IMR-90 (cell line): ENCODE results near the gene ALDH1L2. TPM values are rescaled to one million over a fixed set of nuclear protein-coding genes. Genes with fewer than 3 reads are reported as not detected.

Experiments
- ATAC-seq: fragments of 200-7000 bp; cut with Tn5 transposase; 2 replicates; pipeline ENCODE4 v1.9.1; 2020; ENCODE audit warnings: low read depth, mild to moderate bottlenecking, moderate library complexity
- BruUV-seq: library from RNA; stranded (reverse); fragments of 400-500 nt; replicated peaks from 2 replicates; lab custom pipeline; 2021; lab: Mats Ljungman, UMichigan
- CTCF ChIA-PET: fragments of 300-600 bp; formaldehyde crosslinking; extraction: SDS; loops from one replicate; lab custom pipeline; 2021; ENCODE audit warnings: antibody characterized with exemption; lab: Yijun Ruan, JAX
- POLR2A ChIA-PET: fragments of 300-600 bp; sonication (Branson Sonifier 250); formaldehyde crosslinking; loops from one replicate; lab custom pipeline; 2022; ENCODE audit warnings: antibody characterized with exemption; ENCODE audit not compliant: unreplicated experiment; lab: Charles Lee
- DNase-seq: peaks from one replicate; pipeline ENCODE4 v3.0.0; 2013
- H2AFZ ChIP-seq: replicated peaks from 2 replicates; pipeline ENCODE3; 2013; ENCODE audit warnings: low read length, mild to moderate bottlenecking; ENCODE audit not compliant: poor library complexity
- H2AK5ac ChIP-seq: 2 replicates; pipeline ENCODE4 v1.6.1; 2013; ENCODE audit warnings: low read depth, low read length, inconsistent platforms
- H2AK9ac ChIP-seq: replicated peaks from 2 replicates; pipeline ENCODE3; 2013; ENCODE audit warnings: mild to moderate bottlenecking, low read depth, low read length, moderate library complexity; ENCODE audit not compliant: poor library complexity
- H2BK120ac ChIP-seq: 2 replicates; pipeline ENCODE4 v1.6.1; 2013; ENCODE audit warnings: low read depth, low read length, inconsistent platforms
- H2BK15ac ChIP-seq: 3 replicates; pipeline ENCODE4 v1.6.1; 2013; ENCODE audit warnings: low read depth, low read length, inconsistent platforms
- H2BK20ac ChIP-seq: 2 replicates; pipeline ENCODE4 v1.6.1; 2013; ENCODE audit warnings: low read depth, mild to moderate bottlenecking, inconsistent platforms, low read length, moderate library complexity
- H2BK5ac ChIP-seq: 2 replicates; pipeline ENCODE4 v1.6.1; 2013; ENCODE audit warnings: mild to moderate bottlenecking, low read depth, low read length, inconsistent platforms; ENCODE audit not compliant: poor library complexity, severe bottlenecking
- H3K14ac ChIP-seq: replicated peaks from 2 replicates; pipeline ENCODE4 v1.6.1; 2013; ENCODE audit warnings: low read depth, low read length, inconsistent platforms
- H3K18ac ChIP-seq: 2 replicates; pipeline ENCODE4 v1.6.1; 2013; ENCODE audit warnings: low read depth, low read length, control low read depth
- H3K23ac ChIP-seq: 2 replicates; pipeline ENCODE4 v1.6.1; 2013; ENCODE audit warnings: low read depth, low read length, inconsistent platforms
- H3K27ac ChIP-seq: 2 replicates; pipeline ENCODE4 v1.5.1; 2013; ENCODE audit warnings: mild to moderate bottlenecking, control low read depth, low read length; ENCODE audit not compliant: insufficient read depth
- H3K27me3 ChIP-seq: 2 replicates; pipeline ENCODE4 v1.6.1; 2013; ENCODE audit warnings: low read length; ENCODE audit not compliant: control insufficient read depth, insufficient read depth
- H3K36me3 ChIP-seq: 2 replicates; pipeline ENCODE4 v1.6.1; 2013; ENCODE audit warnings: low read length, mixed read lengths; ENCODE audit not compliant: control insufficient read depth, insufficient read depth
- H3K4ac ChIP-seq: 2 replicates; pipeline ENCODE4 v1.6.1; 2013; ENCODE audit warnings: low read depth, low read length, inconsistent platforms
- H3K4me1 ChIP-seq: 2 replicates; pipeline ENCODE4 v1.6.1; 2013; ENCODE audit warnings: low read length, mixed read lengths; ENCODE audit not compliant: control insufficient read depth, insufficient read depth
- H3K4me2 ChIP-seq: 2 replicates; pipeline ENCODE4 v1.6.1; 2013; ENCODE audit warnings: low read depth, mild to moderate bottlenecking, control low read depth, low read length, moderate library complexity
- H3K4me3 ChIP-seq: 2 replicates; pipeline ENCODE4 v1.5.1; 2013; ENCODE audit warnings: low read depth, mild to moderate bottlenecking, control low read depth, low read length, moderate library complexity; ENCODE audit not compliant: insufficient read depth
- H3K56ac ChIP-seq: 2 replicates; pipeline ENCODE4 v1.6.1; 2013; ENCODE audit warnings: low read length, inconsistent platforms; ENCODE audit not compliant: insufficient read depth; ENCODE audit errors: extremely low read depth
- H3K79me1 ChIP-seq, 2 experiments: 2 replicates each; pipeline ENCODE4 v1.6.1; 2013; ENCODE audit warnings: low read length in 2 of 2, inconsistent platforms in 1 of 2, low read depth in 1 of 2
- H3K9ac ChIP-seq: 2 replicates; pipeline ENCODE4 v1.6.1; 2013; ENCODE audit warnings: low read depth, low read length, control low read depth
- H3K9me1 ChIP-seq: 2 replicates; pipeline ENCODE4 v1.6.1; 2013; ENCODE audit warnings: low read length, inconsistent platforms; ENCODE audit not compliant: insufficient read depth
- H3K9me3 ChIP-seq: 2 replicates; pipeline ENCODE4 v1.6.1; 2013; ENCODE audit warnings: low read length; ENCODE audit not compliant: control insufficient read depth, insufficient read depth
- H4K20me1 ChIP-seq: 2 replicates; pipeline ENCODE4 v1.6.1; 2013; ENCODE audit warnings: low read length, inconsistent platforms; ENCODE audit not compliant: insufficient read depth
- H4K5ac ChIP-seq: 2 replicates; pipeline ENCODE4 v1.6.1; 2013; ENCODE audit warnings: mild to moderate bottlenecking, low read depth, low read length, control low read depth
- H4K8ac ChIP-seq, 2 experiments: 2 replicates each; pipeline ENCODE4 v1.6.1; 2013; ENCODE audit warnings: low read depth in 2 of 2, low read length in 2 of 2, control low read depth in 1 of 2, inconsistent platforms in 1 of 2
- H4K91ac ChIP-seq: 2 replicates; pipeline ENCODE4 v1.6.1; 2013; ENCODE audit warnings: low read depth, low read length, inconsistent platforms; ENCODE audit not compliant: insufficient read depth
- MAFK ChIP-seq: IDR thresholded peaks from 2 replicates; pipeline ENCODE4 v1.6.1; 2012; ENCODE audit warnings: low read depth, low read length, improper control_type of control experiment
- NFE2L2 ChIP-seq: fragments of 150-350 bp; IDR thresholded peaks from 2 replicates; pipeline ENCODE4 v1.6.1; 2016; ENCODE audit warnings: low read depth, mild to moderate bottlenecking, low read length
- RFX5 ChIP-seq: IDR thresholded peaks from 2 replicates; pipeline ENCODE4 v1.8.0; 2012; ENCODE audit warnings: low read depth, mild to moderate bottlenecking, low read length, moderate library complexity
- WGBS, 2 experiments: methylation state at CpG; one replicate each; pipeline versions ENCODE4 v1.1.5 to v1.1.7; 2013; ENCODE audit warnings: missing lambda C conversion rate in 2 of 2; ENCODE audit not compliant: insufficient read length in 1 of 2; ENCODE audit errors: extremely low coverage in 2 of 2; 5-methylcytosine and 5-hydroxymethylcytosine counted together
- dilution Hi-C: fragments of 300-500 bp; cut with HindIII; formaldehyde crosslinking; loops from one replicate; pipeline ENCODE4 v1.14.3; 2018; ENCODE audit warnings: low sequenced_read_pairs; ENCODE audit not compliant: unreplicated experiment
- in situ Hi-C: fragments of 300-500 bp; cut with MboI; formaldehyde crosslinking; loops from 3 replicates; pipeline ENCODE4 v1.14.3; 2019; ENCODE audit warnings: low sequenced_read_pairs, inconsistent platforms, mixed read lengths
- intact Hi-C: fragments of 100-400 bp; cut with micrococcal nuclease; formaldehyde crosslinking; loops from 2 replicates; pipeline ENCODE4 v1.10.0; 2022
- polyA plus RNA-seq, 3 experiments: library from polyadenylated mRNA; depleted of rRNA; stranded (reverse); fragments of >200 nt; gene quantifications; 2 replicates each; pipeline ENCODE4 v1.2.3, GENCODE V29; 2012; ENCODE audit warnings: low replicate concordance in 1 of 3
- total RNA-seq: library from RNA; depleted of rRNA; stranded (reverse); fragments of >200 nt; gene quantifications from 2 replicates; pipeline ENCODE4 v1.2.3, GENCODE V29; 2012
- TF ChIP-seq, protein P1 (sequence below): fragments of 150-350 bp; IDR thresholded peaks from 2 replicates; pipeline ENCODE4 v1.6.1; 2017; ENCODE audit warnings: mild to moderate bottlenecking, antibody characterized with exemption, low read length, low read depth

The ALDH1L2 gene
- total and polyA plus RNA-seq, 2 of the 4 experiments (the other 2 are of a cell fraction), result 21.1 to 22.8 TPM

DNA sequence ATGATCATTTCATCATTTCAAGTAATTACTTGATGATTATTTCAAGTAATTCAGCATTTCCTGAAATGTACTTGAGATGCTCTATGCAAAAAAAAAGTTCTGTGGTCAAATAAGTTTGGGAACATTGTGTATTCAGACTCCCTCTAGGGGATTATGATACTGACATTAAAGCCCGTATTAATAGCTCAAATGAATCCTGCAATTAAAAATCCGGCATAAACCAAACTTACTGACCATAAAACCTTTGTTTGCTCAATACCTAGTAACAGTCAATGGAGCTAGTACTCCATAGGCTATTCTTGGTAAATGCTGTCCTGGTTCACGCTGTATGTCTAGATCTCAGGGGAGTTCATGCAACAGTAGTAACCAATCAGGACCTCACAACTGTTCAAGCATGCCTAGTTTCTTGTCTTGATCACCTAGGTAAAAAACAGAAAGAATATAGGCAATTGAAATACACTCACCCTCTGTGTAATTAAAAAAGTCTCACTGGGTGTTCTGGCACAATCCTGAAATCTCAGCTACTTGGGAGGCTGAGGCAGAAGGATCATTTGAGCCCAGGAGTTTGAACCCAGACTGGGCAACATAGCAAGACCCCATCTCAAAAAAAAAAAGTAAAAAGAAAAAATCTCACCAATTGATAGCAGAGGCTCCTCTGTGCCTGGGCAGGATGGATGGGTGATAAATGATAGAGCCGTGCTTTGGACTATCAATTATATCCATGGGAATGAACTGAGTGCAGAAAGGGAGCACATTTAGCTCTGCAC is 14.1 kb downstream of the ALDH1L2 start:
- TF ChIP-seq RFX5 (no peak), MAFK (no peak), NFE2L2 (no peak)
- TF ChIP-seq, protein P1, sequence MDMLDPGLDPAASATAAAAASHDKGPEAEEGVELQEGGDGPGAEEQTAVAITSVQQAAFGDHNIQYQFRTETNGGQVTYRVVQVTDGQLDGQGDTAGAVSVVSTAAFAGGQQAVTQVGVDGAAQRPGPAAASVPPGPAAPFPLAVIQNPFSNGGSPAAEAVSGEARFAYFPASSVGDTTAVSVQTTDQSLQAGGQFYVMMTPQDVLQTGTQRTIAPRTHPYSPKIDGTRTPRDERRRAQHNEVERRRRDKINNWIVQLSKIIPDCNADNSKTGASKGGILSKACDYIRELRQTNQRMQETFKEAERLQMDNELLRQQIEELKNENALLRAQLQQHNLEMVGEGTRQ, result no peak
- no peak overlapping the region for H3K4me3 ChIP-seq
- no peak overlapping the region for H3K4ac ChIP-seq
- no peak overlapping the region for H3K23ac ChIP-seq
- POLR2A ChIA-PET, result no interaction called here
- no peak overlapping the region for H3K9ac ChIP-seq
- peaks cover 4% of the 10 kb centered on the region for H3K4me1 ChIP-seq
- no peak overlapping the region for H2AK5ac ChIP-seq
- H3K27me3 ChIP-seq, result no peaks in the 10 kb centered on the region
- H3K79me1 ChIP-seq, result peaks cover 2 to 23% of the 10 kb centered on the region in 2 experiments
- no peak overlapping the region for H3K18ac ChIP-seq
- DNase-seq (no peak), ATAC-seq (no peak)
- H2BK5ac ChIP-seq, result no peak overlapping the region
- H2BK120ac ChIP-seq, result no peak overlapping the region
- no peak overlapping the region for H2AK9ac ChIP-seq
- H3K9me1 ChIP-seq, result peaks cover 10% of the 10 kb centered on the region; the same call in 1 of the 2 replicates
- H2BK20ac ChIP-seq, result no peak overlapping the region
- H4K5ac ChIP-seq, result no peak overlapping the region
- H2BK15ac ChIP-seq, result no peak overlapping the region
- H3K9me3 ChIP-seq, result no peaks in the 10 kb centered on the region
- H3K4me2 ChIP-seq, result no peak overlapping the region
- BruUV-seq, result no TSS peak
- dilution Hi-C loops, result no loop called here
- no peak overlapping the region for H2AFZ ChIP-seq
- H3K56ac ChIP-seq, result no peak overlapping the region
- H3K27ac ChIP-seq, result no peak overlapping the region
- CTCF ChIA-PET, result interaction anchor here (0.7 to 1.5 kb wide), 3 partner anchors 17 to 49 kb away, joined by 3 read pairs; no protein-coding TSS in a partner anchor
- H4K91ac ChIP-seq, result no peak overlapping the region
- intact Hi-C loops, result no loop called here
- in situ Hi-C loops, result loop anchor here (25.0 kb wide), 1 partner anchor 883 kb away; no protein-coding TSS in a partner anchor
- 100% methylated on average over 1 of the region's 4 CpGs; no CpG with 5 or more reads in 1 of the 2 experiments for WGBS, 2 experiments
- no peaks in the 10 kb centered on the region; the same call in 1 of the 2 replicates for H4K20me1 ChIP-seq
- H3K14ac ChIP-seq, result no peak overlapping the region
- peaks cover 29% of the 10 kb centered on the region for H3K36me3 ChIP-seq
- H4K8ac ChIP-seq, result no peak overlapping the region
